ENCODE data around the gene PDXDC1.
"Not testable (repeated sequence)": the region's sequence is repeated elsewhere in the genome, so short reads cannot be mapped to it uniquely, and the experiment has no call there.

PDXDC1 gene

DNA sequence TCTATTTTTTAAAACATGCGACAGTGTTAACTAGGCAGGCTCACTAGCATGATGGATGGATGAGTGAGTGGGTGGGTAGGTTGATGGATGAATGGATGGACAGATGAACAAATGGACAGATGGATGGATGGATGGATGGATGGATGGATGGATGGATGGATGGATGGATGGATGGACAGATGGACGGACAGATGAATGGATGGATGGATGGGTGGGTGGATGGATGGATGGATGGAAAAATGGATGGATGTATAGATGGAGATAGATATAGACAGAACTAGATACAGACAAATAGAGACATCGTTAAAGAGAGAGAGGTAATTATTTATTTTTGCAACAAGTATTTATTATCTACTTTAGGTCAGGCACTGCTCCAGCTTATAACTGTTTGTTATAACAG, 205.1 kb downstream of the PDXDC1 start:
- H2AFZ ChIP-seq (ENCODE audit: low read length, unreplicated experiment); H3K36me3 ChIP-seq (ENCODE audit: insufficient read depth, low read length); H3K4me1 ChIP-seq (ENCODE audit: control insufficient read depth, insufficient read depth, low read length, unreplicated experiment); H3K27ac ChIP-seq (ENCODE audit: low read depth, low read length); H3K4me3 ChIP-seq (ENCODE audit: low read depth, low read length); H3K79me2 ChIP-seq (ENCODE audit: control insufficient read depth, insufficient read depth, low read length, unreplicated experiment); H3K27me3 ChIP-seq (ENCODE audit: insufficient read depth, low read length): not testable (repeated sequence)

DNA sequence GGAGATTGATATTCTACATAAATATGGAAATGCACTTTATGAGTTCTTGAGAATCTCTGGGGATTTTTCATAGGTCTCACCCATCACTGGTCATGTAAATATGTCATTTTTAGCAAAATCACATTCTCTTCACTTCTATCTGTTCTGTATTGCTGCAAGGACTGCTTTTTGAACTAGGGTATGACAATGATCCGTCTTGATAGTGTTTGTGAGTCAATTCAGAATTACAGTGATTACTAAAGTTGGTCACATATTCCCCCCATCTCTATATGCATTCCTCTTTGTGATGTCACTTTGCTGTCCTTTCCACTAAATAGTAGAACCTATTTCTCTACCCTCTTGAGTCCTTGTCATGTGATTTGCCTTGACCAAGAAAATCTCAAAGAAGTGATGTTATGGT, 206.1 kb downstream of the PDXDC1 start:
- not testable (repeated sequence) for H3K27me3 ChIP-seq (ENCODE audit: insufficient read depth, low read length); H3K79me2 ChIP-seq (ENCODE audit: control insufficient read depth, insufficient read depth, low read length, unreplicated experiment); H2AFZ ChIP-seq (ENCODE audit: low read length, unreplicated experiment)

DNA sequence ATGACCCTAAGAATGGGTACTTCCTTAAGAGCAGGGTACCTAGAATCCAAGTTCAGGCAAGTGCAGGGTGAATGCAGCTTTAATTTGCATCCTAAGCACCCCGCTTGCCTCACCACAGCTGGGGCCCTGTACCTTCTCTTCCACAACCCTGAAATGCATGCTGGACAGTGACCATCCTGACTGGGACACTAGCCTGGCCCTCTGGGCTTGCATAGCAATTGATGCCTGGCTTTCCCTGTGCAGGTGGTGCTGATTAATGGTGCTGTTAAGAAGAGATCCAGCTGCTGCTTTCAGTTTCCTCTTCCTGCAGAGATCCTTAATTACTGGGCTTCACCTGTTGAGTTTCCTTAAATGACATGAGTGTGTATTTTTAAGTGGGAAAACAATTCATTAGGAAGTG, 209.2 kb downstream of the PDXDC1 start:
- H3K36me3 ChIP-seq (ENCODE audit: insufficient read depth, low read length); H3K27ac ChIP-seq (ENCODE audit: low read depth, low read length); H2AFZ ChIP-seq (ENCODE audit: low read length, unreplicated experiment); H3K4me1 ChIP-seq (ENCODE audit: control insufficient read depth, insufficient read depth, low read length, unreplicated experiment); H3K27me3 ChIP-seq (ENCODE audit: insufficient read depth, low read length); H3K4me3 ChIP-seq (ENCODE audit: low read depth, low read length); H3K79me2 ChIP-seq (ENCODE audit: control insufficient read depth, insufficient read depth, low read length, unreplicated experiment): not testable (repeated sequence)

More for the DNA sequence above, 206.1 kb downstream of the PDXDC1 start:
- not testable (repeated sequence) for H3K27ac ChIP-seq (ENCODE audit: low read depth, low read length); H3K36me3 ChIP-seq (ENCODE audit: insufficient read depth, low read length); H3K4me1 ChIP-seq (ENCODE audit: control insufficient read depth, insufficient read depth, low read length, unreplicated experiment); H3K4me3 ChIP-seq (ENCODE audit: low read depth, low read length)

All from ACC112 (cell line).